Measurements from ENCODE around the gene RGS9.
"Not testable (repeated sequence)": the region's sequence is repeated elsewhere in the genome, so short reads cannot be mapped to it uniquely, and the experiment has no call there.

The RGS9 gene

GRCh38 chr17:65173976-65174683 lies 37.0 kb downstream of the RGS9 start:
- no peak overlapping the region for H3K4me3 ChIP-seq (ENCODE audit: low read length)
- DNase-seq (ENCODE audit: low read depth), result no peak
- TF ChIP-seq CTCF (IDR thresholded peaks at IDR 0.05; ENCODE audit: insufficient read depth, low read depth, low read length, missing control alignments), result no peak

DNA sequence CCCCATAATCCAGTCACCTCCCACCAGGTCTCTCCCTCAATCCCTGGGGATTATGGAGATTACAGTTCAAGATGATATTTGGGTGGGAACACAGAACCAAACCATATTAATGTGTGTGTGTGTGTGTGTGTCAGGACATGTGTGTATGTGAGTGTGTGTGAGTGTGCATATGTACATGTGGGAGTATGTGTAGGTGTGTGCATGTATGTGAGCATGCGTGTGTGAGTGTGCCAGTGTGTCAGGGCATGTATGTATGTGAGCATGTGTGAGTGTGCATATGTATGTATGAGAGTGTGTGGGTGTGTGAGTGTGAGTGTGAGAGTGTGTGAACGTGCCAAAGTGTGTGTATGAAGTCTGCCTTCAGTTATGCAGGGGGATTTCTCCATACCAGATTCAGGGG lies 37.8 kb downstream of the RGS9 start:
- no peak for DNase-seq (ENCODE audit: low read depth)
- no peak for TF ChIP-seq CTCF (IDR thresholded peaks at IDR 0.05; ENCODE audit: insufficient read depth, low read depth, low read length, missing control alignments)

DNA sequence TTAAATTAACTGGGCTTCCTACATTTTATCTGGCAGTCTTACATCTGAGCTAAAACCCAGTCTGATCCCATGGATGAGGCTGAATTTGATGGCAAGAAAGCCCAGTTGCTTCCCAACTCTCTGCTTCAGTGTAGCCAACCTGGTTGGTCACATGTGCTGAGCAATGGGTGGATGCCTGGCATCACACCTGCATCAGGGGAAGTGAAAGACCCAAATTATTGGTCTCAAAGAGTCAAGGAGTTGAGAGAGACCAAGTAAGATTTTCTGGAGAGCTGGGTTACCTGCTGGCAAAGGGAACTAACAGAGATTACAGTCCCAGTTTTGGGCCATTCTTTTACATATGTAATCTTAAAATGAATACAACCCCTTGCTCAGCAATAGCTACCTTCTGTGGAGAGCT lies 38.8 kb downstream of the RGS9 start:
- no peak for TF ChIP-seq CTCF (IDR thresholded peaks at IDR 0.05; ENCODE audit: insufficient read depth, low read depth, low read length, missing control alignments)
- H3K4me3 ChIP-seq (ENCODE audit: low read length), result no peak overlapping the region
- no peak for DNase-seq (ENCODE audit: low read depth)

More for the DNA sequence above, 37.8 kb downstream of the RGS9 start:
- no peak overlapping the region for H3K4me3 ChIP-seq (ENCODE audit: low read length)

DNA sequence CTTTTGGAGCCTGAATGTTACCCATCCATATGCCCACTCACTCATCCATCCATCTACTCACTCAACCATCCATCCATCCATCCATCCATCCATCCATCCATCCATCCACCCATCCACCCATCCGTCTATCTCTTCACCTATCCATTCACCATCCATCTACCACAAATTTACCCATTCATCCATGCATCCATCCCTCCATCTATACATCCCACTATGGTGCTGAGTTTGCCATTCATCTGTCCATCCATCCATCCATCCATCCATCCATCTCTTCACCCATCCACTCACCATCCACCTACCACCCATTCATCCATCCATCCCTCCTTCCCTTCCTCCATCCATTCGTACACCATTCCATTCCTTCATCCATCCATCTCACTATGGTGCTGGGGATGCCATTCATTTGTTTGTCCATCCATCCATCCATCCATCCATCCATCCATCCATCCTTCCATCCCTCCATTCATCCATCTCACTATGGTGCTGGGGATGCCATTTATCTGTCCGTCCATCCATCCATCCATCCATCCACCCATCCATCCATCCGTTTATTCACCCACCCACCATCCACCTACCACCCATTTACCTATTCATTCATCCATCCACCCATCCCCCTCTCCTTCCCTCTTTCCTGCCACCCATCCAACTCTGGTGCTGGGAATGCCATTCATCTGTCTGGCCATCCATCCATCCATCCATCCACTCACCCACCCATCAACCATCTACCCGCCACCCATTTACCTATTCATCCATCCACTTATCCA lies 39.7 kb downstream of the RGS9 start:
- no peak overlapping the region for H3K4me3 ChIP-seq (ENCODE audit: low read length)
- no peak for DNase-seq (ENCODE audit: low read depth)
- TF ChIP-seq CTCF (IDR thresholded peaks at IDR 0.05; ENCODE audit: insufficient read depth, low read depth, low read length, missing control alignments), result no peak

DNA sequence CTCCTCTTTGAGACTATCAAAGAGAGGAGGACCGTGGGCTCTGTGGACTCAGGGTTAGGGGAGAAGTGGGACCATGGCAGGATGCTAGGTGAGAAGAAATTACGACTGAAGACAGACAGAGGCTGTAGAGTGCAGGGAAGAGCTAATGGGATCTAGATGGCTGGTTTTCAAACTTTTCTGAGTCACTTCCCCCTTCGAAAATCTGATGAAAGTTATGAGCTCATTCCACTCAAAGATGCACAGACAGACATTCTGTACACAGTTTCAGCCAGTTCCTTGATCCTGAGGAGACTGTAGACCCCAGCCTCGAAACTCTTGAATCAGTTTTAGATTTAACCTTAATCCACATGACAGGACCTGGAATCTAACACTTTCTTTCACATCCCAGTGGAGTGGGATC lies 40.7 kb downstream of the RGS9 start:
- no peak overlapping the region for H3K4me3 ChIP-seq (ENCODE audit: low read length)
- peak; percentile 44 for DNase-seq (ENCODE audit: low read depth)
- no peak for TF ChIP-seq CTCF (IDR thresholded peaks at IDR 0.05; ENCODE audit: insufficient read depth, low read depth, low read length, missing control alignments)

DNA sequence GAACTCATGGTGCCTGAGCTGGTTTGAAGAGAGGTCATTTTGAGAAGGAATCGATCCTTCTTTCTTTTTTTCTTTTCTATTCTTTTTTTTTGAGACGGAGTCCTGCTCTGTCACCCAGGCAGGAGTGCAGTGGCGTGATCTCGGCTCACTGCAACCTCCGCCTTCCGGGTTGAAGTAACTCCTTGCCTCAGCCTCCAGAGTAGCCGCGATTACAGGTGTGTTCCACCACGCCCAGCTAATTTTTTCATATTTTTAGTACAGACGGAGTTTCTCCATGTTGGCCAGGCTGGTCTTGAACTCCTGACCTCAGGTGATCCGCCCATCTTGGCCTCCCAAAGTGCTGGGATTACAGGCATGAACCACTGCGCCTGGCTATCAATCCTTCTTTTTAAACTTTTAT lies 43.1 kb downstream of the RGS9 start:
- not testable (repeated sequence) for DNase-seq (ENCODE audit: low read depth); H3K4me3 ChIP-seq (ENCODE audit: low read length)

DNA sequence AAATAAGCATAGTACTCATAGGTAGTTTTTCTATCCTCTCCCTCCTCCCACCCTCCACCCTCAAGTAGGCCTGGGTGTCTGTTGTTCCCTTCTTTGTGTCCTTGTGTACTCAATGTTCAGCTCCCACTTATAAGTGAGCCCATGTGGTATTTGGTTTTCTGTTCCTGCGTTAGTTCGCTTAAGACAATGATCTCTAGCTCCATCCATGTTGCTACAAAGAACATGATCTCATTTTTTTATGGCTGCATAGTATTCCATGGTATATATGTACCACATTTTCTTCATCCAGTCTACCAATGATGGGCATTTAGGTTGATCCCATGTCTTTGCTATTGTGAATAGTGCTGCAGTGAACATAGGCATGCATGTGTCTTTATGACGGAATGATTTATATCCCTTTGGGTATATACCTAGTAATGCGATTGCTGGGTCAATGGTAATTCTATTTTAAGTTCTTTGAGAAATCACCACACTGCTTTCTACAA lies 43.6 kb downstream of the RGS9 start:
- DNase-seq (ENCODE audit: low read depth); H3K4me3 ChIP-seq (ENCODE audit: low read length): not testable (repeated sequence)
